ENCODE results near the gene PLK2. TPM values are rescaled to one million over a fixed set of nuclear protein-coding genes. Genes with fewer than 3 reads are reported as not detected.
A peak's percentile ranks its signal among the peaks of the same experiment; 100 is the strongest.

Gene PLK2
- total RNA-seq = 90.7 TPM

DNA sequence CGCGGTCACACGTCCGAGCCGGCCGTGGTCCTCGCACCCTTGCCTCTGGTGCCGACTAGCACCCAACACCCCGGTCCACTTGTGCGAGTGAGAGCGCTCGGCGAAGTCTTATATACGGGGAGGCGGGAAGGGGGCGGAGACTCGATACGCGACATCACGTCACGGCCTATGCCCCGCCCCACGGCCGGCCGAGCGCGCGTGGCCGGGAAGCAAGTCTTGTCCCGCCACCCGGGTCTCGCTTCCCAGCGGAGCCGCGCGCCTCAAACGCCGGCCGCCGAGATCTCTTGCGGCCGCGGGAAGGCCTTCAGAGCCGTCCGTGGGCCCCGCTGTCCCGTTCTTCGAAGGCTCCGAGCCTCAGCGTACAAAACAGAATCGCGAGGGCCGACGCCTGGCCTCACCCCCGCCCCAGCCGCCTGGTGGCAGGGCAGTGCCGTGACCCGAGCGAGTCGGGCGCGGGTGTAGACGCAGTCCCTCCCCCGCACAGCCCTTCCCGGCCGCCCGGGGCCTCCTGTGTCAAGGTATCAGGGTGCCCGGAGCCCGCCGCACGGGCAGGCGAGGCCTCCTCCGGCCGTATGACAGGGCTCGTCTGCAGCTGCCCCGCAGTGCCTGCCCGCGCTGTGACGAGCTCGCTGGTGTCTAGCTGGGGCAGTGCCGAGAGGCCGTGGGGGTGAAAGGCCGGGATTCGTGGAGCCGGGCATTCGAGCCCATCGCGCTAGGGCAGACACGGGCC is at the start of gene PLK2:
Gene PLK2, minus strand, starts transcription at position 85 of the 730 bp plus-strand sequence. CDS start 127 bp downstream, outside the sequence.
- peak; percentile 89 for ATAC-seq

- ATAC-seq = no peak
Observed at GRCh38 chr5:58507715-58508114, 47.8 kb upstream of the PLK2 start.

- ATAC-seq = no peak
Observed at GRCh38 chr5:58505971-58506640, 46.2 kb upstream of the PLK2 start.

DNA sequence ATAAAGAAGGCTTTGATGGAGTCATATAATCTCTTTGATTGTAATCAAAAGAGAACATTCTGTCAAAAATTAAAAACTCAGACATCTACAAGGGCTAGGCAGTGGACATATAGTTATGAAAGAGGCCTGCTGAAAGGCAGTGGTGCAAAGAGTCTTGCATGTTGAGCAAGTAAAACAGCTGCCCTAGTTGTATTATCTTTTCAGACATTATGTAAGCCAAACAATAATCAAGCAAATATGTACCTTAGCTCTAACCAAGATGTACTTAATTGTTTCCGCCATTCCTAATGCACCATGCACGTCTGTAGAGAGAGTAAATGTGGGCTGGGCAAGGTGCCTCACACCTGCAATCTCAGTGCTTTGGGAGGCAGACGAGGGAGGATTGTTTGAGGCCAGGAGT is 45.6 kb upstream of the PLK2 start:
- no peak for ATAC-seq

GRCh38 chr5:58504766-58505165 is 44.9 kb upstream of the PLK2 start:
- ATAC-seq = no peak

DNA sequence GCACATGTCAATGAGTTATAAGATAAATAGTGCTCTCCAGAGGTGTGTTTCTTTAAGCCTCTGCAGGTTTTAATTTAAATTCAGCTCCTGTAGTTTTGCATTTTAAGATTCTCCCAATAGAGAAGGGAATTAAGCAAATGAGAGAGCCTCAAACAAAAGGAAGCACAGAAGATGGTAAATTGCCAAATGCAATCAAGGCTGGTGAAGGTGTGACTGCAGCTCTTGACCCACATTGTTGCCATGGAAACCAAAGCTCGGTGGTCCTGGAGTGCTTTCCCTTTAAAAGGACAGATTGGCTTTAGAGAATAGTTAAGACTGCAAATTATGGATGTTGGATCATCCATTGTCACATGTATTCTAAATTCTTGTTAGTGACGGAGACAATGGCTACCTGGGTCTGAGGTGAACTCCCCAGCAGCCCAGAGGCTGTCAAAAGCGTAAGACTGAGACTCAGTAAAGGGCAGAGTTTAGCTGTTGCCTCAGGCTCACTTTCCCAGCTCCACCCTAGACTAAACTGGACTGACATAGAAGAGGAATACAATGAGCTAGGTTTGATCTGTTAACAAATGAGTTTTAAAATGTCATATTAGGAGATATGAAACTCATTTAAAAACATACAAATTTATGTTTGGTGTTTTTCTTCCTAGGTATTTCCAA is 43.6 kb upstream of the PLK2 start:
- no peak for ATAC-seq

GRCh38 chr5:58501778-58502417 is 42.0 kb upstream of the PLK2 start:
- ATAC-seq = no peak

DNA sequence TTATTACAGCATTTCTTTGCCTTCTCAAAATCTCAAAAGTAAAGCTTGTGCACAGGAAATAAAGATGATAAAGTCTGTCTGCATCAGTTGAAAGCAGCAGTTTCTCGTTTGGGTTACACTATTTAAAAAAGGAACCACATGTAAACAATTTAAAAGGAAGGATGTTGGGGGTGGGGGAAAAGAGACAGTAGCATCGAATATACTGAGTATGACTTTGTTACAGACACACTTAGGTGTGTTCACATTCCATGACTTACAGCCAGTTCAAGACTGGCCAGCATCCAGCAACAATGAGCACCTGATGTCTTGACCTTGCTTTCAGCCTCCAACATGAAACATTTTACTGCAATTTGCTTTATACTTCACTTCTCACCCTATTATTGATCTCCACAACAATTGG is 40.1 kb upstream of the PLK2 start:
- no peak for ATAC-seq

GRCh38 chr5:58499231-58499630 is 39.3 kb upstream of the PLK2 start:
- no peak for ATAC-seq

GRCh38 chr5:58498340-58498942 is 38.6 kb upstream of the PLK2 start:
- ATAC-seq = no peak

DNA sequence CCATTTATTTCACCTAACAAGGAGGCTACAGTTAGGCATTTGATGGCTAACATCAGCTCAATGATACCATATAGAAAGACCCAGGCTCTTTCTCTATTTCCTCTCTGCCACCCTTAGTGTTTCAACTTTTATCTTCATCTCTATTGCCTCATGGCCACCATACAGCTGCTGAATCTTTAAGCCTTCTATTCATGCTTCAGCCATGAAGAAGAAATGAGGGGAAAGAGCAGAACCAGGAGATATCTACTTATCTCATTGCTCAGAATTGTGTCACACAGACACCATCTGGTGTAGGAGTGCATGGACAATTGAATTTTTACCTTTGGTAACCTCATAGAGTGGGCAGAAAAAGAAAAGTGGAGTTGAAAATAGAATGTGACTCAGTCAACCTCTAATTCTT is 38.0 kb upstream of the PLK2 start:
- no peak for ATAC-seq

- ATAC-seq = no peak
Observed at GRCh38 chr5:58497386-58497785, 37.5 kb upstream of the PLK2 start.

- ATAC-seq = no peak
Observed at GRCh38 chr5:58496488-58496887, 36.6 kb upstream of the PLK2 start.

DNA sequence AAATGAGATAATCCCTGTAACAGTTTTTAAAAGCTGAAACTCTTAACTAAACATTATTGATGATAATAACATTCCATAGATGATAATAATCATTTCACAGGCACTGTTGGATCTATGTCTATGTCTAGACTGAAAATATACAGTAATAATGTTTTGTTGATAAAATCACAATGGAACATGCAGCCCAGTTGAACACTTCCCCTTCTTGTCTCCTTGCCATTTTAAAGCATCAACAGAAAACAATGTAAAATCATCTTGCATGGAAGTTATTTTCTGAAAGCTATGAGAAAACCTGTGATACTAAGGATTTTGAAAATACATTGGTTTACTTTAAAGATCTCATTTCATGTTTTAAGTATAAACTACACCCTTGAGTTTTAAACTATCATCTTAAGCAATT is 33.3 kb upstream of the PLK2 start:
- no peak for ATAC-seq

GRCh38 chr5:58491216-58491892 is 31.5 kb upstream of the PLK2 start, which contains the start of gene GAPT:
GAPT (plus strand) TSS chr5:58491435; CDS start chr5:58494537, 3,102 bp downstream.
- ATAC-seq = peak; percentile 20

DNA sequence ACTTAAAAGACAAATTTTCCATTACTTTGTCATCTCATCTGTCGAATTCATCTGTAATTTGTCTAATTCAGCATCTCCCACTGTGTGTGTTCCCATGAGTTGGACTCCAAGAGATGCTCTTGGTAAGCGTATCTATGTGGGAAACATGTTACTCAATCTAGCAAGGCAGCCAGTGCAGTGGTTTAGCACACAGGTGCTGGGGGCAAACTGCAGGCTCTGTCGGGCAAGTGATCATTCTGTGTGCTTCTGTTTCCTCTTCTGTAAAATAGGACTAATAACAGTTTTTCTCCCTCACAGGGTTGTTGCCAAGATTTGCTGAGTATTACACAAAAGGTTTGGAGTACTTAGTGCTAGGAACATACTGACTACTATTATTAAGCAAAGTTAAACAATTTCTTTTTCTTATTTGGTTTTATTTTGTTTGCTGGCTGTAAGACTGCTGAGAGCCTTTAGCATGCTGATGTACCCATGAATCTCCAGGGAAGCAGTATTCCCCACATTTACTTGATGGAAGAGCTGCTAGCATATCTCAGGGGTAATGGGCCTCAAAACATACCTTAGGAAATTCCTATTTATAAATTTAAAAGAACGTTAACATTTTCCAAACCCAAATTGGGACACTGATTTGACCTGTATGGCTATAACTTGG is 30.6 kb upstream of the PLK2 start:
- no peak for ATAC-seq

- no peak for ATAC-seq
Observed at GRCh38 chr5:58486290-58486689, 26.4 kb upstream of the PLK2 start.

GRCh38 chr5:58484505-58484904 is 24.6 kb upstream of the PLK2 start:
- ATAC-seq = no peak

GRCh38 chr5:58482536-58482935 is 22.6 kb upstream of the PLK2 start:
- no peak for ATAC-seq

DNA sequence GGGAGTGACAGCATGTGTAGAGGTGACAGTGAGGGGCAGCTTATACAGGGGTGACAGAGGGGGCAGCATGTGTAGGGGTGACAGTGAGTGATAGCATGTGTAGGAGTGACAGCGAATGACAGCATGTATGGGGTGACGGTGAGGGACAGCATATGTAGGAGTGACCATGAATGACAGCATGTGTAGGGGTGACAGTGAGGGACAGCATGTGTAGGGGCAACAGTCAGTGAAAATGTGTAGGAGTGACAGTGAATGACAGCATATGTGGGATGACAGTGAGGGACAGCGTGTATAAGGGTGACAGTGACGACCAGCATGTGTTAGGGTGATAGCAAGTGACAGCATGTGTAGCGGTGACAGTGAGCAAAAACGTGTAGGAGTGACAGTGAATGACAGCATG is 21.9 kb upstream of the PLK2 start:
- ATAC-seq = no peak

DNA sequence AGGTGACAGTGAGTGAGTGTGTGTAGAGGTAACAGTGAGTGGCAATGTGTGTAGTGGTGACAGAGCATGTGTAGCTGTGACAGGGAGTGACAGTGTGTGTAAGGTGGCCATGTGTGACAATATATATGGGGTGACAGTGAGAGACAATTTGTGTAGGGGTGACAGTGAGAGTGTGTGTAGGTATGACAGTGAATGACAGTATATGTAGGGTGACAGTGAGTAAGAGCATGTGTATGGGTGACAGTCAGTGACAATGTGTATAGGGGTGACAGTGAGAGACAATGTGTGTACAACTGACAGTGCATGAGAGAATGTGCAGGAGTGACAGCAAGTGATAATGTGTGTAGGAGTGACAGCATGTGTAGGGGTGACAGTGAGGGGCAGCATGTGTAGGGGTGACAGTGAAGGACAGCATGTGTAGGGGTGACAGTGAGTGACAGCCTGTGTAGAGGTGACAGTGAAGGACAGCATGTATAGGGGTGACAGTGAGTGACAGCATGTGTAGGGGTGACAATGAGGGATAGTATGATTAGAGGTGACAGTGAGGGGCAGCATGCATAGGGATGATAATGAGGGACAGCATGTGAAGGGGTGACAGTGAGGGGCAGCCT is 21.3 kb upstream of the PLK2 start:
- ATAC-seq = no peak
